Muscle of back (tissue), 11 donors: ENCODE results near the gene PTGR1. TPM values are rescaled to one million over a fixed set of nuclear protein-coding genes. Genes with fewer than 3 reads are reported as not detected.
"Not testable (repeated sequence)": the region's sequence is repeated elsewhere in the genome, so short reads cannot be mapped to it uniquely, and the experiment has no call there.

Source experiments
- DNase-seq, 3 donors: peaks; one replicate each; pipeline versions ENCODE4 v3.0.0 to v3.0.0-alpha.2; 2013
- polyA plus RNA-seq, 10 donors: library from polyadenylated mRNA; unstranded; fragments of 120-200 nt; gene quantifications; one replicate each; pipeline ENCODE4 v1.2.1, GENCODE V29; 2013; ENCODE audit not compliant: insufficient read length in 10 of 10

PTGR1 gene
- polyA plus RNA-seq, 10 donors, result 45.7 to 66.2 (median 49.9) TPM

GRCh38 chr9:111559000-111559610, 40.3 kb downstream of the PTGR1 start:
- DNase-seq, result no peak

GRCh38 chr9:111555425-111555824, 44.0 kb downstream of the PTGR1 start:
- DNase-seq, result not testable (repeated sequence)

- no peak for DNase-seq
These were observed 50.8 kb downstream of the PTGR1 start for GRCh38 chr9:111548623-111549022.

GRCh38 chr9:111542497-111543254, 56.8 kb downstream of the PTGR1 start:
- DNase-seq, result no peak

- DNase-seq, result no peak
These were observed 66.2 kb downstream of the PTGR1 start for GRCh38 chr9:111533099-111533790.

- no peak for DNase-seq
These were observed 67.7 kb downstream of the PTGR1 start for GRCh38 chr9:111531716-111532115.

- DNase-seq, result no peak
These were observed 69.7 kb downstream of the PTGR1 start for GRCh38 chr9:111529787-111530186.

- no peak for DNase-seq
These were observed 72.1 kb downstream of the PTGR1 start for GRCh38 chr9:111527347-111527746.

GRCh38 chr9:111525056-111525977, 74.1 kb downstream of the PTGR1 start, which contains the start of gene ZNF483:
ZNF483 (plus strand) TSS chr9:111525179; CDS start chr9:111527396, 2,217 bp downstream.
- DNase-seq, result peak; percentile 57 to 93 (median 88)

- no peak for DNase-seq
These were observed 74.8 kb downstream of the PTGR1 start for GRCh38 chr9:111524731-111525055.

- no peak for DNase-seq
These were observed 83.4 kb downstream of the PTGR1 start for GRCh38 chr9:111516061-111516465.

GRCh38 chr9:111514967-111515366, 84.5 kb downstream of the PTGR1 start:
- no peak for DNase-seq

Other genes with a start within 250 kb of the PTGR1 start
- 100 to 1,000 TPM in 9 of 10 donors, 10 to 100 TPM in 1; 88.5 to 187 (median 137) TPM for gene ECPAS, start 115.3 kb downstream of the PTGR1 start, polyA plus RNA-seq
- gene ZNF483, start 74.5 kb downstream of the PTGR1 start, polyA plus RNA-seq, result 1 to 10 TPM in 7 of 10 donors, under 1 TPM in 3; 0.72 to 2.2 (median 1.4) TPM
- 10 to 100 TPM in 2 of 10 donors, 1 to 10 TPM in 8; 8.0 to 10.2 (median 8.8) TPM for gene DNAJC25, start 31.7 kb upstream of the PTGR1 start, polyA plus RNA-seq
- gene GNG10, start 62.0 kb upstream of the PTGR1 start, polyA plus RNA-seq, result 10 to 100 TPM; 48.0 to 58.8 (median 53.1) TPM
- gene SHOC1, start 195.3 kb upstream of the PTGR1 start, polyA plus RNA-seq, result under 1 TPM in 9 of 10 donors, not detected in 1; 0.04 to 0.35 (median 0.15) TPM